HG02885 (cell line): ENCODE results near the gene APBA2.
"Not testable (repeated sequence)": the region's sequence is repeated elsewhere in the genome, so short reads cannot be mapped to it uniquely, and the experiment has no call there.

Source experiments
- ATAC-seq: cut with Tn5 transposase; IDR thresholded peaks from one replicate; pipeline ENCODE4 v1.9.1; 2021; ENCODE audit warnings: mild to moderate bottlenecking; ENCODE audit not compliant: unreplicated experiment, poor library complexity

Gene APBA2

GRCh38 chr15:28885630-28886430 is at the start of gene APBA2:
APBA2 (plus strand) TSS chr15:28885974; CDS start chr15:29053885, 167,911 bp downstream.
- ATAC-seq = no peak

DNA sequence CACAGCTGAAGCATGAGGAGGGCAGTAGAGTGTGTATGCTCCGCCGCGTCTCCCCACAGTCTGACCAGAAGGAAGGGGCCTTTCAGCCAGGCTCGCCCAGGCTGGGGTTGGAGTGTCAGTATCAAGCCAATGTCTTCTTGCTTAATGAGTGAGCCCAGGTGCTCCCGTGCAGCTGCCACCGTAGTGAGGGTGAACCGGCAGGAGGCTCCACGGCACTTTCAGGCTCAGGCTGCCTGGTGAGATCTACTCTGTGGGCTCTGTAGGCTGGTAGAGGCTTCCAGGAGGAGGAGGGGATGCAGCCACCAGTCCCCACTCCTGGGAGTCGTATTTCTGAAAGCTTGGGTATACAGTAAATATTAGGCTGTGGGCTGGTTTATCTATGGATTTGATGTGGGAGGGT is 45.5 kb upstream of the APBA2 start:
- ATAC-seq = not testable (repeated sequence)

DNA sequence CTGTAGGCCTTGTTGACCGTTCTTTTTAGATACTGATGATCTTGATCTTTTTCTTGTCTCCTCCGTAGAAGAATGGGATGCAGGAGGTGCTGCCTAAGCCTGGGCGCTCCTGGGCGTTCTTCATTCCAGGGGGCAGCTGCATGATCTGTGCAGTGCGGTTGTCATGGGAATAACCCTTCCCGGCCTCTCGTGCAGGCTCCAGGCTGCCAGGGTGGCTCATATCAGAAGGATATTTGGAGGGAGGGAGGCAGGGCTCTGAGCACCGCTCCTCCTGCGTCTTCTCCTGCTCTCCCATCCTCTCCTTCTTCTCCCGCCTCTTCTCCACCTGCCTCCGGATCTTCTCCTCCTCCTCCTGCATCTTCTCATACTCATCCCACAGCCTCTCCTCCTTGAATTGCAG is 43.6 kb upstream of the APBA2 start:
- not testable (repeated sequence) for ATAC-seq

GRCh38 chr15:28843520-28843919 is 42.3 kb upstream of the APBA2 start:
- ATAC-seq = not testable (repeated sequence)

- ATAC-seq = not testable (repeated sequence)
Measured at GRCh38 chr15:28844147-28844546, 41.6 kb upstream of the APBA2 start.

- ATAC-seq = not testable (repeated sequence)
Measured at GRCh38 chr15:28847247-28847646, 38.5 kb upstream of the APBA2 start.

GRCh38 chr15:28847959-28848358 is 37.8 kb upstream of the APBA2 start:
- ATAC-seq = not testable (repeated sequence)

DNA sequence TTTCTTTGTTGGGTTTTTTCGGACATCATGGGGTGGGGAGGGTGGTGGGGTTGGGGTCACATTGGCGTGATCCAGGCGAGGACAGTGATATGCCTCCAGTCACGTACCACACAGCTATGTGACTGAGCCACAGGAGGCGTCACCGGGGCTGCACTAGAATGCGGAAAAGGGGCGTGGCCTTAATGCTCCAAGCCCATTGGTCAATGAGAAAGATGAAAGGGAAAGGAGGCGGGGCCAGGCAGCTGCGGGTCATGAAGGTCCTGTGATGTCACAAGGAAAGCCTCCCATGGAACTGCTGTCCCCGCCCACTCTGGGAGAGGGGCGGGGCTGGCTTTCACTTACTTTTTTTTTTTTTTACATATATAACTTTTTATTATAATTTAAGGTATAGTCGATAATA is 37.3 kb upstream of the APBA2 start, which contains the start of gene GOLGA6L7:
Gene GOLGA6L7 (minus strand): TSS at position 124 of the 400 bp plus-strand sequence. CDS start 95 bp downstream, at position 29.
- not testable (repeated sequence) for ATAC-seq

DNA sequence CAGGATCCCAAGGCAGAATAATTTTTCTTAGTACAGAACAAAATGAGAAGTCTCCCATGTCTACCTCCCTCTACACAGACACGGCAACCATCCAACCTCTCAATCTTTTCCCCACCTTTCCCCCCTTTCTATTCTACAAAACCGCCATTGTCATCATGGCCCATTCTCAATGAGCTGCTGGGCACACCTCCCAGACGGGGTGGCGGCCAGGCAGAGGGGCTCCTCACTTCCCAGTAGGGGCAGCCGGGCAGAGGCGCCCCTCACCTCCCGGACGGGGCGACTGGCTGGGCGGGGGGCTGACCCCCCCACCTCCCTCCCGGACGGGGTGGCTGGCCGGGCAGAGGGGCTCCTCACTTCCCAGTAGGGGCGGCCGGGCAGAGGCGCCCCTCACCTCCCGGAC is 36.5 kb upstream of the APBA2 start:
- not testable (repeated sequence) for ATAC-seq

GRCh38 chr15:28849766-28850165 is 36.0 kb upstream of the APBA2 start:
- ATAC-seq = not testable (repeated sequence)

DNA sequence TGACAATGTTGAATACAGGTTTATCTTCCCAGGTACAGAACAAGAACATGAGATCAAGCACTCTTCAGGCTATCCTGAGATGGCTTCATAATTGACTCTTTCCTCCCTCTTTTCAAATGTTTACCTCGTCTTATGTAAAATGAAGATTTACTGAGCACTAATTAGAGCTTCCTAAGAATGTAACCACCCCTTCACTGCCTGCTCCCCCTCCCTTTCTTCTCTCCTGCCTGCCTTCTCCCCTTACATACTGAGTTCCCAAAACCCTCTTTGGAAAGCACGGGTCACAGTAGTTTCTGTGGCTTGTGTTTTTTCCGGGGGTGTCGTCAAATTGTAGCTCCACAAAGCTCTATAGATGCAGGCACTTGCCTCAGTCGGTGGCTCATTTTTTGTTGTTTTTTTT is 32.1 kb upstream of the APBA2 start:
- not testable (repeated sequence) for ATAC-seq

DNA sequence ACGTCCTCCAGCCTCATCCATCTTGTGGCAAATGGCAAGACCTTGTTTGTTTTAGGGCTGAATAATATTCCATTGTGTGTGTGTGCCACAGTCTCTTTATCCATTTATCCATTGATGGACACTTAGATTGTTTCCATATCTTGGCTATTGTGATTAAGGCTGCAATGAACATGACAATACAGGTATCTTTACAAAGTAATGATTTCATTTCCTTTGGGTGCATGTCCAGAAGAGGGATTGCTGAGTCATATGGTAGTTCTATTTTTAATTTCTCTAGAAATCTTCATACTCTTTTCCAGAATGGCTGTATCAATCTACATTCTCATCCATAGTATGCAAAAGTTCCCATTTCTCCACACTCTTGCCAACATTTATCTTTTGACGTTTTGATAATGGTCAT is 31.2 kb upstream of the APBA2 start:
- not testable (repeated sequence) for ATAC-seq

DNA sequence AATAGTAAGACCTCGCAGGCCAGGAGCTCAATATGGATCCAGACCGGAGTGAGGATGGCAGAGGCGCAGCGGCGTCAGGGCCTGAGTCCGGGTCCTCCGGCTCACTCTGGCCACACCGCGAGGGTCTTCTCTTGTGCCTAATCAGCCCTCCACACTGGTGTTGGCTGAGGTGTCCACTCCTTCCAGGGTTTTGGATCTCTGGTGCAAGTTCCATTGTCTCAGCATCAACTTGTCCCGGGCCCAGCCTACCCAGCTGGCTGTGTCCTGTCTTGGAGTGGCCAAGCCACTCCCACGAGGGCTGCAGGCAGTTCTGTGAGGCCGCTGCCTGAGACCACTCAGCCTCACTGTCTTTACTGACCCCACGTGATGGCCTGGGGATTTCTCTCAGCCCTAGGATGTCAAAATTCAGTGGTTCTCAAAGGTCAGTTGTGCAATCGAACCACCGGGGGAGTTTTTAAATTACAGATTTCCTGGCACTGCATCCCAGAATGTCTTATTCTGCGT is 24.7 kb upstream of the APBA2 start:
- no peak for ATAC-seq

DNA sequence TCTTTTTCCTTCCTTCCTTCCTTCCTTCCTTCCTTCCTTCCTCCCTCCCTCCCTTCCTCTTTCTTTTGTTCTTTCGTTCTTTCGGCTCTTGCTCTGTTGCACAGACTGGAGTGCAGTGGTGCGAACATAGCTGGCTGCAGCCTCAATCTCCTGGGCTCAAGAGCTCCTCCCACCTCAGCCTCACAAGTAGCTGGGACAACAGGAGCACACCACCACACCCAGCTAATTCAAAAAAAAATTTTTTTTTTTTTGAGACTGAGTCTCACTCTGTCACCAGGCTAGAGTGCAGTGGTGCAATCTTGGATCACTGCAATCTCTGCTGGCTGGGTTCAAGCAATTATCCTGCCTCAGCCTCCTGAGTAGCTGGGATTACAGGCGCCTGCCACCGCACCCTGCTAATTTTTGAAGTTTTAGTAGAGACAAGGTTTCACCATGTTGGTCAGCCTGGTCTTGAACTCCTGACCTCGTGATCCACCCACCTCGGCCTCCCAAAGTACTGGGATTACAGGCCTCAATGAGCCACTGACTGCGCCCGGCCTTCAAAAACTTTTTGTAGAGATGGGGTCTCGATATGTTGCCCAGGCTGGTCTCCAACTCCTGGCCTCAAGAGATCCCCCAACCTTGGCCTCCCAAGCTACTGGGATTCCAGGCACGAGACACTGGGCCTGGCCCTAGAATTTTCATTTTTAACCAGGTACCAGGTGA is 24.0 kb upstream of the APBA2 start:
- ATAC-seq = not testable (repeated sequence)

DNA sequence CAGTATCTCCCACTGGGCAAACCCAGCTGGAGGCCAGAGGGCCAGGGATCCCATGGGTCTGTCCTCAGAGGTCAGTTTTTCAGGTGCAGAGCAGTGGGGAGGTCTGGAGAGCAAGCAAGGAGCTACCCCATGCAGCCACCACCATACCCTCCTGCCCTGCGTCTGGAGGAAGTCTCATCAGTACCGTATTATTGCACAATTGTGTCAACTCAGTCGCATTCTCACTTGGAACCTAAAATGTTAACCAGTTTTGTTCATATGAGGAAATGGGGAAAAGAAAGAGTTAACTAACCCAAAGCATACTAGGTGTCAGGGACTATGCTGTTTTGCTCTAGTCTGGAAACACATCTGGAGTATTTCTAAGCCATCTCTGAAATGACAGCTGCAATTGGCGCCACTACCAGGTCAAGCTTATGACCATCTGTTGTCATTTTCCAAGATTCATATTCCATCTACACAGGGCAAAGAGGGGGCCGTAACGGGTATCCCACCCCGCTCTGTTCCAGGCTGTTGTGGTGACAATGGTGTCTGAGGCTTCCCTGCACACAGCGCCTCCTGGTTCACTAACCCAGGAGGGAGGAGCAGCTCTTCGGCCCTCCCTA is 16.9 kb upstream of the APBA2 start:
- no peak for ATAC-seq

DNA sequence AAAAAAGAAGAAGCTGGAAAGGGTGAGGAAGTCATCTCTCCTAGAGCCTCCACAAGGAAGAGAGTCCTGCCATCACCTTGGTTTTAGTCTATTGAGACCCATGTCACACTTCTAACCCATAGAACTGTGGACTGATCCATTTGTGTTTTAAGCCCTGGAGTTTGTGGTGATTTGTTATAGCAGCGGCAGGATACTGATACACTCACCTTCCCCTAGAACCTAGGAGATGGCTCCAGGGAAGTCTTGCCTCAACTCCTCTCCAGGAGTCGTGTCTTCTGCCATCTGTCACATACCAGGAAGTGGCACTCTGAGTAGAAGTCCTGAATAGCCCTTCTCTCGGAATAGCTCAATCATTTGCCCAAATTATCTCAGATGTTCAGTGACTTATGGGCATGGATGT is 14.6 kb upstream of the APBA2 start:
- no peak for ATAC-seq

GRCh38 chr15:28873006-28873405 is 12.8 kb upstream of the APBA2 start:
- ATAC-seq = no peak

GRCh38 chr15:28873585-28874190 is 12.1 kb upstream of the APBA2 start:
- no peak for ATAC-seq

GRCh38 chr15:28875461-28876000 is 10.2 kb upstream of the APBA2 start:
- ATAC-seq = no peak
